ENCODE results near the gene GALM. TPM values are rescaled to one million over a fixed set of nuclear protein-coding genes. Genes with fewer than 3 reads are reported as not detected.
A peak's percentile ranks its signal among the peaks of the same experiment; 100 is the strongest.

The GALM gene
- total and polyA plus RNA-seq, 2 of the 13 experiments (the other 11 are each of a cell fraction or from before 2014, with no cell fraction given) = 65.5 to 90.0 TPM

- peak; percentile 79; the same call in 1 of the 2 replicates for TF ChIP-seq HMG20A (CRISPR knock-in tag; IDR thresholded peaks at IDR 0.05; ENCODE audit: borderline replicate concordance)
- no peak for TF ChIP-seq ZNF18 (CRISPR knock-in tag; IDR thresholded peaks at IDR 0.05; ENCODE audit: insufficient replicate concordance)
- no peak for TF ChIP-seq ZNF30 (CRISPR knock-in tag; IDR thresholded peaks at IDR 0.05)
- TF ChIP-seq ZFYVE20 (CRISPR knock-in tag; IDR thresholded peaks at IDR 0.05; ENCODE audit: borderline replicate concordance, low read depth) = no peak
- TF ChIP-seq ZNF670 (CRISPR knock-in tag; IDR thresholded peaks at IDR 0.05; ENCODE audit: borderline replicate concordance) = no peak
- TF ChIP-seq MYNN (CRISPR knock-in tag; IDR thresholded peaks at IDR 0.05; ENCODE audit: low read depth) = no peak
- TF ChIP-seq SMAD1 (CRISPR knock-in tag; IDR thresholded peaks at IDR 0.05; ENCODE audit: borderline replicate concordance, low read depth) = no peak
- TF ChIP-seq ZNF24 (IDR thresholded peaks at IDR 0.05) = no peak
- no peak for TF ChIP-seq ZNF549 (CRISPR knock-in tag; IDR thresholded peaks at IDR 0.05)
- TF ChIP-seq KAT7 (CRISPR knock-in tag; IDR thresholded peaks at IDR 0.05; ENCODE audit: borderline replicate concordance) = no peak
- TF ChIP-seq ZSCAN25 (CRISPR knock-in tag; IDR thresholded peaks at IDR 0.05) = no peak
- TF ChIP-seq SATB2 (CRISPR knock-in tag; IDR thresholded peaks at IDR 0.05) = no peak
- no peak for TF ChIP-seq ZNF513 (CRISPR knock-in tag; conservative IDR thresholded peaks at IDR 0.05)
- TF ChIP-seq ZNF557 (CRISPR knock-in tag; IDR thresholded peaks at IDR 0.05) = no peak
- TF ChIP-seq GATAD1 (CRISPR knock-in tag; IDR thresholded peaks at IDR 0.05) = peak; percentile 15; the same call in 1 of the 2 replicates
- no peak for TF ChIP-seq ZFP82 (CRISPR knock-in tag; IDR thresholded peaks at IDR 0.05; ENCODE audit: borderline replicate concordance)
- TF ChIP-seq ZHX2 (IDR thresholded peaks at IDR 0.05; ENCODE audit: low read depth) = no peak
- TF ChIP-seq ZHX2 (CRISPR knock-in tag; IDR thresholded peaks at IDR 0.05; ENCODE audit: borderline replicate concordance) = no peak
- TF ChIP-seq ZNF326 (CRISPR knock-in tag; IDR thresholded peaks at IDR 0.05; ENCODE audit: borderline replicate concordance) = no peak
These were observed 24.8 kb downstream of the GALM start (continued) for GRCh38 chr2:38690499-38691420.

Data from HepG2 (cell line).